K562 (cell line): Measurements from ENCODE around the gene TMEM217. TPM values are rescaled to one million over a fixed set of nuclear protein-coding genes. Genes with fewer than 3 reads are reported as not detected.

Source experiments
- BRF2 ChIP-seq: IDR thresholded peaks from 3 replicates; pipeline ENCODE4 v1.6.1; 2011; ENCODE audit warnings: borderline replicate concordance, mild to moderate bottlenecking; ENCODE audit not compliant: insufficient read length, insufficient read depth
- EP400 ChIP-seq: fragments of 450-650 bp; IDR thresholded peaks from 2 replicates; pipeline ENCODE4 v1.6.1; 2017; ENCODE audit warnings: antibody characterized with exemption, mild to moderate bottlenecking, moderate library complexity
- HDAC8 ChIP-seq: fragments of 450-650 bp; IDR thresholded peaks from 2 replicates; pipeline ENCODE4 v1.6.1; 2016; ENCODE audit warnings: mild to moderate bottlenecking, missing genetic modification characterization, moderate library complexity, missing compliant biosample characterization
- HMG20B ChIP-seq: fragments of 250-450 bp; sonication (Bioruptor Pico); IDR thresholded peaks from 2 replicates; pipeline ENCODE4 v1.5.0; 2021; ENCODE audit warnings: mild to moderate bottlenecking
- HNRNPK ChIP-seq: fragments of 200-400 bp; formaldehyde crosslinking; IDR thresholded peaks from one replicate; pipeline ENCODE4 v1.6.1; 2018; ENCODE audit warnings: mild to moderate bottlenecking, low read depth, low read length; ENCODE audit not compliant: poor library complexity, severe bottlenecking
- HOXB6 ChIP-seq: fragments of 250-450 bp; sonication (Bioruptor Pico); IDR thresholded peaks from 2 replicates; pipeline ENCODE4 v1.5.1; 2022; ENCODE audit warnings: mild to moderate bottlenecking, borderline replicate concordance
- MECOM ChIP-seq: fragments of 250-450 bp; sonication (Bioruptor Pico); IDR thresholded peaks from 2 replicates; pipeline ENCODE4 v1.8.0; 2022; ENCODE audit warnings: inconsistent platforms
- MYC ChIP-seq, 2 experiments: fragments of 250-450 bp in 1 of 2; sonication (Bioruptor Pico) in 1 of 2; IDR thresholded peaks; 2 replicates each; pipeline versions ENCODE4 v1.5.1 to v1.6.1; 2012 to 2021; ENCODE audit warnings: low read depth in 2 of 2, borderline replicate concordance in 1 of 2, improper control_type of control experiment in 1 of 2, low read length in 1 of 2, mild to moderate bottlenecking in 1 of 2, moderate library complexity in 1 of 2
- NCOA2 ChIP-seq, 2 experiments: fragments of 450-650 bp; IDR thresholded peaks; 2 replicates each; pipeline ENCODE4 v1.6.1; 2018; ENCODE audit warnings: mild to moderate bottlenecking in 2 of 2, moderate library complexity in 1 of 2; ENCODE audit not compliant: partially characterized antibody in 2 of 2
- POLR3A ChIP-seq: IDR thresholded peaks from 2 replicates; pipeline ENCODE4 v1.6.1; 2011; ENCODE audit warnings: borderline replicate concordance, mild to moderate bottlenecking, moderate library complexity; ENCODE audit not compliant: insufficient read length, insufficient read depth; ENCODE audit errors: extremely low read depth
- PRDM10 ChIP-seq: fragments of 450-650 bp; IDR thresholded peaks from 2 replicates; pipeline ENCODE4 v1.6.1; 2018; ENCODE audit not compliant: partially characterized antibody
- RBM17 ChIP-seq: fragments of 200-400 bp; formaldehyde crosslinking; IDR thresholded peaks from 2 replicates; pipeline ENCODE4 v1.6.1; 2017; ENCODE audit warnings: low read depth, mild to moderate bottlenecking, low read length, borderline replicate concordance
- SOX6 ChIP-seq: fragments of 450-650 bp; IDR thresholded peaks from 2 replicates; pipeline ENCODE4 v1.6.1; 2014; ENCODE audit warnings: mild to moderate bottlenecking
- TFAM ChIP-seq: fragments of 250-450 bp; sonication (Bioruptor Pico); conservative IDR thresholded peaks from 2 replicates; pipeline ENCODE4 v1.5.0; 2021; ENCODE audit warnings: mild to moderate bottlenecking, moderate library complexity
- YY1 ChIP-seq, 3 experiments: IDR thresholded peaks; 2 replicates each; pipeline ENCODE4 v1.6.1; 2011; ENCODE audit warnings: low read length in 2 of 3, mild to moderate bottlenecking in 2 of 3, moderate library complexity in 2 of 3, borderline replicate concordance in 1 of 3, control low read depth in 1 of 3, low read depth in 1 of 3; ENCODE audit not compliant: insufficient read depth in 3 of 3, insufficient replicate concordance in 2 of 3, control insufficient read depth in 1 of 3, insufficient read length in 1 of 3; ENCODE audit errors: extremely low read depth in 1 of 3
- ZNF395 ChIP-seq: fragments of 200-800 bp; sonication (Bioruptor generic); IDR thresholded peaks from 2 replicates; pipeline ENCODE4 v1.6.1; 2017; ENCODE audit warnings: missing genetic modification characterization, missing compliant biosample characterization
- polyA plus RNA-seq, 8 experiments: library from polyadenylated mRNA; depleted of rRNA in 4 of 8; stranded (reverse) in 5 of 8; unstranded in 3 of 8; fragments of >200 nt; fragmentation: Nextera tagmentation in 2 of 8; fragmentation: Illumina TruSeq in 1 of 8; extraction: Ambion mirVana in 2 of 8; extraction: Trizol in 1 of 8; gene quantifications; 2 replicates each; pipeline versions ENCODE4 v1.2.1 to v1.2.3, GENCODE V29; 2011 to 2014; ENCODE audit warnings: inconsistent platforms in 1 of 8, missing spikeins in 1 of 8
- total RNA-seq, 7 experiments: library from RNA; depleted of rRNA in 6 of 7; stranded (reverse); fragments of >200 nt in 6 of 7; fragmentation: Illumina TruSeq in 2 of 7; extraction: Trizol in 2 of 7; gene quantifications; 2 replicates each; pipeline versions ENCODE4 v1.2.1 to v1.2.3, GENCODE V29; 2011 to 2021; ENCODE audit warnings: low replicate concordance in 1 of 7

The TMEM217 gene
- total and polyA plus RNA-seq, 9 of the 15 experiments (the other 6 are each of a cell fraction or from before 2014, with no cell fraction given) = 1.3 to 8.0 (median 1.9) TPM

- no peak; the same call in none of the 2 replicates for TF ChIP-seq HOXB6 (CRISPR knock-in tag)
- no peak for TF ChIP-seq SOX6
- 0 out of 2 replicates have a peak, but pooled peaks have one; percentile 10 for TF ChIP-seq MECOM (CRISPR knock-in tag)
- TF ChIP-seq TFAM (CRISPR knock-in tag) = no peak
- TF ChIP-seq RBM17 = no peak
- peak; percentile 53 for TF ChIP-seq PRDM10
- peak; percentile 95 for TF ChIP-seq HMG20B (CRISPR knock-in tag)
- no peak for TF ChIP-seq YY1 (IDR thresholded peaks at IDR 0.05; ENCODE audit: borderline replicate concordance in 1 of 3, control insufficient read depth in 1 of 3, extremely low read depth in 1 of 3, insufficient read depth in 3 of 3, insufficient read length in 1 of 3, insufficient replicate concordance in 2 of 3, low read depth in 1 of 3, low read length in 2 of 3)
- TF ChIP-seq NCOA2 (IDR thresholded peaks at IDR 0.05; ENCODE audit: partially characterized antibody in 2 of 2) = no peak
- TF ChIP-seq ZNF395 (CRISPR knock-in tag) = no peak; the same call in none of the 2 replicates
- no peak for TF ChIP-seq HDAC8 (tag)
- TF ChIP-seq HNRNPK = no peak
- 0 out of 2 replicates have a peak, but pooled peaks have one; percentile 30 for TF ChIP-seq MYC (IDR thresholded peaks at IDR 0.05; ENCODE audit: low read depth, low read length)
- peak; percentile 93 for TF ChIP-seq MYC (CRISPR knock-in tag; IDR thresholded peaks at IDR 0.05; ENCODE audit: borderline replicate concordance, low read depth)
- TF ChIP-seq EP400 = no peak
- no peak for TF ChIP-seq POLR3A
- TF ChIP-seq BRF2 = no peak
Observed at GRCh38 chr6:37175332-37176267, 82.3 kb downstream of the TMEM217 start (continued).
